D721Med (cell line): ENCODE measurements around the gene TRIP11.

Experiments used
- DNase-seq: peaks from one replicate; pipeline ENCODE4 v3.0.0; 2011; ENCODE audit warnings: low spot score; ENCODE audit not compliant: insufficient read length
- FAIRE-seq: peaks from 2 replicates; lab custom pipeline; 2011; peaks lifted over from hg19 to GRCh38; lab: Jason Lieb, UNC
- TF ChIP-seq, protein P1 (sequence below): IDR thresholded peaks from 2 replicates; pipeline ENCODE4 v1.5.1; 2012; ENCODE audit warnings: mild to moderate bottlenecking, control low read depth; ENCODE audit not compliant: insufficient read depth; ENCODE audit errors: missing control alignments

Gene TRIP11

DNA sequence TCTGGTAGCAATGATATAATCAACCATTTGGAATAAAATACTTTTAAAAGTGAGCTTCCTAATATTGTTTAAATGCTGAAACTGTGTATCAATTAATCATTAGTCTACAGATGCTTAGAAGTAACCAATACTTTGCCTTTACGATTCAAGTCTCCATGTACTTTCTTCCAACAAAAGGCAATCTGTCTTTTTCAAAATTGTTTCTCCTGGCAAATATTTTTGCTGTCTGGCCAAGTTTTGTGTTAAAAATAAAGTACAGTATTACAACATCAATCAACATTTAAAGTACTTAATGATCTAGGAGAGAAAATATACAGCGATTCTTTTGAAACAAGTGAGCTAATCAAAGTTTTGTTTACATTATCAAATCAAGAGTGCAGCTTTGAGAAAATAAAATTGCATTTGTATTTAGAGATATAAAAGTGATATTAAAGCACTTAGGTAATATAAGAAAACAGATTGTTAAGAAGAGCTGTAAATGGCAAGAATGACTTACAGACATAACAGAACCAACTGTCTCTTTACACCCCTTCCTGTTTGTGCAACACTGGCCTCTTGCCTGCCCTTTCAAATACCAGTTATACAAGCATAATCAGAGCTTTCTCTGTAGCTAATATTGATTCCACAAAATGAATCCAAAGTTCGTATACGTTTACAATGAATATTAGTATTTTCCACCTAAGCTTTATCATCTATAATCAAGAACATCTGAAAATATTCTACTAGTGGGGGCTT lies 54.2 kb downstream of the TRIP11 start:
- DNase-seq = no peak

GRCh38 chr14:91985008-91985407 lies 54.9 kb downstream of the TRIP11 start:
- DNase-seq = no peak
- TF ChIP-seq, protein P1, sequence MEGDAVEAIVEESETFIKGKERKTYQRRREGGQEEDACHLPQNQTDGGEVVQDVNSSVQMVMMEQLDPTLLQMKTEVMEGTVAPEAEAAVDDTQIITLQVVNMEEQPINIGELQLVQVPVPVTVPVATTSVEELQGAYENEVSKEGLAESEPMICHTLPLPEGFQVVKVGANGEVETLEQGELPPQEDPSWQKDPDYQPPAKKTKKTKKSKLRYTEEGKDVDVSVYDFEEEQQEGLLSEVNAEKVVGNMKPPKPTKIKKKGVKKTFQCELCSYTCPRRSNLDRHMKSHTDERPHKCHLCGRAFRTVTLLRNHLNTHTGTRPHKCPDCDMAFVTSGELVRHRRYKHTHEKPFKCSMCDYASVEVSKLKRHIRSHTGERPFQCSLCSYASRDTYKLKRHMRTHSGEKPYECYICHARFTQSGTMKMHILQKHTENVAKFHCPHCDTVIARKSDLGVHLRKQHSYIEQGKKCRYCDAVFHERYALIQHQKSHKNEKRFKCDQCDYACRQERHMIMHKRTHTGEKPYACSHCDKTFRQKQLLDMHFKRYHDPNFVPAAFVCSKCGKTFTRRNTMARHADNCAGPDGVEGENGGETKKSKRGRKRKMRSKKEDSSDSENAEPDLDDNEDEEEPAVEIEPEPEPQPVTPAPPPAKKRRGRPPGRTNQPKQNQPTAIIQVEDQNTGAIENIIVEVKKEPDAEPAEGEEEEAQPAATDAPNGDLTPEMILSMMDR = no peak
- FAIRE-seq = no peak

More for the DNA sequence above, 54.2 kb downstream of the TRIP11 start:
- FAIRE-seq = no peak
- TF ChIP-seq, protein P1 = no peak

GRCh38 chr14:91983588-91983987 lies 56.3 kb downstream of the TRIP11 start:
- TF ChIP-seq, protein P1 = no peak
- FAIRE-seq = no peak
- DNase-seq = no peak

GRCh38 chr14:91980157-91980556 lies 59.7 kb downstream of the TRIP11 start:
- no peak for FAIRE-seq
- TF ChIP-seq, protein P1 = no peak
- no peak for DNase-seq

- FAIRE-seq (no peak), DNase-seq (no peak)
- TF ChIP-seq, protein P1 = no peak
These were observed 62.0 kb downstream of the TRIP11 start for GRCh38 chr14:91977884-91978283.

DNA sequence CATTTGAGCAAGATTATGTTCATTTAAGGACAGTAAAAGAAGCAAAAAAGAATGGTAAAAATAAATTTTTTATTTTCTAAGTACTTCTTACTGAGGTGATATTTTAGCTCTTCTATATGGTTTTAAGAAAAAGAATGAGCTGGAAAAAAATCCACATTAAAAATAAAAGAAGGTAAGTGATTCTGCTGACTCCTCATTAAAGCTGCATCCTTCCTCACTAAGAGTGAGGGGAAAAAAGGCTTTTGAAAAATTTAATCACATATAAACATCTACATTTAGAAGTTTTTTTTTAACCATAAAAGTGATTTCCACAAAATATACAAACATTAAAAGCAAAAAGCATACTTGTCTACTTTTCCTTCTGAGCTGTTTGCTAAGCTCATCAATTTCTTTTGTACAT lies 64.1 kb downstream of the TRIP11 start:
- FAIRE-seq (no peak), DNase-seq (no peak)
- TF ChIP-seq, protein P1 = no peak

GRCh38 chr14:91971188-91971778 lies 68.6 kb downstream of the TRIP11 start:
- DNase-seq (no peak), FAIRE-seq (no peak)
- TF ChIP-seq, protein P1 = no peak
